Naive thymus-derived CD4-positive, alpha-beta T cell (primary cell): ENCODE data around the gene FUCA2. TPM values are rescaled to one million over a fixed set of nuclear protein-coding genes. Genes with fewer than 3 reads are reported as not detected.

ENCODE experiments used
- ATAC-seq: fragments of 150-1000 bp; cut with Tn5 transposase; 2 replicates; pipeline ENCODE4 v1.10.0; 2021; ENCODE audit warnings: mild to moderate bottlenecking, moderate library complexity
- CTCF ChIA-PET: fragments of 350-600 bp; sonication (Branson Sonifier 250); formaldehyde crosslinking; loops from one replicate; lab custom pipeline; 2021; ENCODE audit warnings: antibody characterized with exemption; lab: Charles Lee
- POLR2A ChIA-PET: fragments of 350-600 bp; sonication (Branson Sonifier 250); formaldehyde crosslinking; loops from one replicate; lab custom pipeline; 2021; ENCODE audit warnings: antibody characterized with exemption, inconsistent platforms; lab: Charles Lee
- DNase-seq, 9 donors: peaks; one replicate each; pipeline versions ENCODE4 v3.0.0 to v3.0.0-alpha.2; 2020 to 2022; ENCODE audit warnings: mixed read lengths in 1 of 9
- H3K27ac ChIP-seq: one replicate; pipeline ENCODE4 v1.7.0; 2013; ENCODE audit warnings: mild to moderate bottlenecking, low read depth, low read length, moderate library complexity
- H3K27me3 ChIP-seq, 2 donors: one replicate each; pipeline ENCODE4 v1.7.0; 2013; ENCODE audit warnings: low read length in 2 of 2, mild to moderate bottlenecking in 2 of 2, moderate library complexity in 2 of 2; ENCODE audit not compliant: control insufficient read depth in 2 of 2, insufficient read depth in 2 of 2
- H3K36me3 ChIP-seq, 3 experiments: 1 replicate in 2 of 3; 2 replicates in 1 of 3; pipeline ENCODE4 v1.7.0; 2013; ENCODE audit warnings: low read length in 3 of 3, mild to moderate bottlenecking in 3 of 3, moderate library complexity in 1 of 3; ENCODE audit not compliant: insufficient read depth in 3 of 3, control insufficient read depth in 2 of 3
- H3K4me1 ChIP-seq, 2 donors: one replicate each; pipeline ENCODE4 v1.7.0; 2013; ENCODE audit warnings: low read length in 2 of 2, mild to moderate bottlenecking in 2 of 2, moderate library complexity in 1 of 2; ENCODE audit not compliant: control insufficient read depth in 2 of 2, insufficient read depth in 2 of 2
- H3K4me3 ChIP-seq: 2 replicates; pipeline ENCODE4 v1.7.0; 2013; ENCODE audit warnings: mild to moderate bottlenecking, low read length
- H3K9me3 ChIP-seq, 3 experiments: 1 replicate in 2 of 3; 2 replicates in 1 of 3; pipeline ENCODE4 v1.7.0; 2013; ENCODE audit warnings: low read length in 3 of 3; ENCODE audit not compliant: control insufficient read depth in 2 of 3
- H3K27ac Mint-ChIP-seq, 9 donors: one replicate each; pipeline ENCODE4 v1.8.0; 2020 to 2022; ENCODE audit warnings: mixed read lengths in 9 of 9, mild to moderate bottlenecking in 8 of 9, moderate library complexity in 5 of 9, inconsistent platforms in 2 of 9
- H3K27me3 Mint-ChIP-seq, 5 donors: one replicate each; pipeline ENCODE4 v1.8.0; 2021 to 2022; ENCODE audit warnings: mixed read lengths in 5 of 5, mild to moderate bottlenecking in 1 of 5
- H3K36me3 Mint-ChIP-seq, 5 donors: one replicate each; pipeline ENCODE4 v1.8.0; 2020 to 2022; ENCODE audit warnings: mixed read lengths in 5 of 5, mild to moderate bottlenecking in 3 of 5, inconsistent platforms in 1 of 5
- H3K4me1 Mint-ChIP-seq, 7 donors: one replicate each; pipeline ENCODE4 v1.8.0; 2020 to 2022; ENCODE audit warnings: mixed read lengths in 7 of 7, mild to moderate bottlenecking in 3 of 7, inconsistent platforms in 1 of 7
- H3K4me3 Mint-ChIP-seq, 10 donors: one replicate each; pipeline ENCODE4 v1.8.0; 2020 to 2022; ENCODE audit warnings: mild to moderate bottlenecking in 10 of 10, mixed read lengths in 10 of 10, moderate library complexity in 6 of 10, inconsistent platforms in 2 of 10
- H3K9me3 Mint-ChIP-seq, 11 donors: one replicate each; pipeline ENCODE4 v1.8.0; 2020 to 2022; ENCODE audit warnings: mixed read lengths in 11 of 11, mild to moderate bottlenecking in 4 of 11, inconsistent platforms in 1 of 11, moderate library complexity in 1 of 11
- intact Hi-C, 2 donors: fragments of 100-400 bp; cut with micrococcal nuclease; formaldehyde crosslinking; loops; one replicate each; pipeline ENCODE4 v1.15.1; 2023
- polyA plus RNA-seq, 2 donors: library from polyadenylated mRNA; unstranded; fragments of 300-500 nt; fragmentation: Illumina TruSeq; gene quantifications; one replicate each; pipeline ENCODE4 v1.2.3, GENCODE V29; 2021
- total RNA-seq, 6 experiments: library from RNA in 5 of 6; stranded (reverse) in 5 of 6; gene quantifications; 1 replicate in 5 of 6; 2 replicates in 1 of 6; pipeline ENCODE4 v1.2.3 and lab custom pipeline; 2021 to 2026

The FUCA2 gene
- total and polyA plus RNA-seq, 7 experiments from 2014 or later = 4.4 to 14.9 (median 5.6) TPM

GRCh38 chr6:143531720-143532499 lies 20.4 kb upstream of the FUCA2 start:
- no peaks in the 10 kb centered on the region for H3K9me3 ChIP-seq
- no peak overlapping the region for H3K27ac Mint-ChIP-seq
- H3K9me3 Mint-ChIP-seq = peaks cover 0 to 1% (median 0%) of the 10 kb centered on the region in 11 donors
- no peak overlapping the region for H3K4me3 Mint-ChIP-seq
- no peak overlapping the region for H3K4me3 ChIP-seq
- peaks cover 0 to 2% (median 0%) of the 10 kb centered on the region in 5 donors for H3K36me3 Mint-ChIP-seq
- no peaks in the 10 kb centered on the region for H3K27me3 ChIP-seq
- H3K4me1 ChIP-seq = peaks cover 15 to 19% of the 10 kb centered on the region in 2 donors
- no peak for ATAC-seq
- H3K36me3 ChIP-seq = no peaks in the 10 kb centered on the region
- H3K27ac ChIP-seq = no peak overlapping the region
- peaks cover 13 to 26% (median 21%) of the 10 kb centered on the region in 7 donors for H3K4me1 Mint-ChIP-seq
- ChIA-PET CTCF (no interaction called here), POLR2A (interaction anchor here (2.2 kb wide), 1 partner anchor 10 kb away, joined by 6 read pairs; no protein-coding TSS in a partner anchor)
- no peak for DNase-seq
- no peaks in the 10 kb centered on the region for H3K27me3 Mint-ChIP-seq
- intact Hi-C loops = loop anchor here in 1 of 2 donors (10.0 kb wide), 1 partner anchor 587 kb away; the partner anchor contains the start of gene HIVEP2

GRCh38 chr6:143529095-143529494 lies 17.6 kb upstream of the FUCA2 start:
- no peaks in the 10 kb centered on the region for H3K9me3 ChIP-seq
- CTCF ChIA-PET = interaction anchor here (0.6 to 1.4 kb wide), 3 partner anchors 10 to 23 kb away, joined by 3 to 5 read pairs (median 3); partner anchors contain the start of gene FUCA2
- peak overlapping the region; percentile 44 to 95 (median 92) for H3K27ac Mint-ChIP-seq
- peaks cover 0 to 1% (median 0%) of the 10 kb centered on the region in 11 donors for H3K9me3 Mint-ChIP-seq
- peaks cover 13 to 19% (median 15%) of the 10 kb centered on the region in 7 donors for H3K4me1 Mint-ChIP-seq
- H3K27me3 ChIP-seq = no peaks in the 10 kb centered on the region
- POLR2A ChIA-PET = interaction anchor here (1.1 kb wide), 1 partner anchor 18 kb away, joined by 3 read pairs; the partner anchor contains the start of gene FUCA2
- no peaks in the 10 kb centered on the region for H3K27me3 Mint-ChIP-seq
- H3K27ac ChIP-seq = no peak overlapping the region
- peak; percentile 47 for ATAC-seq
- intact Hi-C loops = loop anchor here (2.0 kb wide), 3 partner anchors 16 to 46 kb away; no protein-coding TSS in a partner anchor
- peak overlapping the region in 1 of 10 donors; percentile 16 for H3K4me3 Mint-ChIP-seq
- H3K36me3 ChIP-seq = no peaks in the 10 kb centered on the region
- H3K4me3 ChIP-seq = no peak overlapping the region
- peaks cover 0 to 18% (median 0%) of the 10 kb centered on the region in 5 donors for H3K36me3 Mint-ChIP-seq
- peaks cover 14 to 15% of the 10 kb centered on the region in 2 donors for H3K4me1 ChIP-seq
- no peak for DNase-seq

- peak overlapping the region; percentile 50 for H3K27ac ChIP-seq
- H3K27me3 Mint-ChIP-seq = no peaks in the 10 kb centered on the region
- ChIA-PET CTCF (interaction anchor here (1.4 kb wide), 1 partner anchor 17 kb away, joined by 3 read pairs; the partner anchor contains the start of gene FUCA2), POLR2A (no interaction called here)
- ATAC-seq (peak; percentile 54), DNase-seq (peak in 3 of 9 donors; percentile 21 to 37 (median 27))
- H3K27me3 ChIP-seq = no peaks in the 10 kb centered on the region
- H3K4me1 Mint-ChIP-seq = peaks cover 13 to 19% (median 15%) of the 10 kb centered on the region in 7 donors
- no peaks in the 10 kb centered on the region for H3K36me3 ChIP-seq
- H3K9me3 Mint-ChIP-seq = peaks cover 0 to 6% (median 0%) of the 10 kb centered on the region in 11 donors
- H3K9me3 ChIP-seq = no peaks in the 10 kb centered on the region
- H3K36me3 Mint-ChIP-seq = peaks cover 0 to 25% (median 7%) of the 10 kb centered on the region in 5 donors
- H3K4me3 ChIP-seq = no peak overlapping the region
- peak overlapping the region; percentile 85 to 95 (median 93) for H3K27ac Mint-ChIP-seq
- peak overlapping the region in 9 of 10 donors; percentile 16 to 76 (median 55) for H3K4me3 Mint-ChIP-seq
- intact Hi-C loops = loop anchor here (1.0 to 2.0 kb wide), 5 partner anchors 8 to 485 kb away; no protein-coding TSS in a partner anchor
- peaks cover 14 to 15% of the 10 kb centered on the region in 2 donors for H3K4me1 ChIP-seq
These were observed 16.8 kb upstream of the FUCA2 start for GRCh38 chr6:143528164-143528811.

GRCh38 chr6:143527677-143528076 lies 16.2 kb upstream of the FUCA2 start:
- Mint-ChIP-seq H3K27me3 (no peaks in the 10 kb centered on the region), H3K36me3 (peaks cover 0 to 27% (median 7%) of the 10 kb centered on the region in 5 donors), H3K27ac (peak overlapping the region in 7 of 9 donors; percentile 7 to 95 (median 91)), H3K9me3 (peaks cover 0 to 6% (median 0%) of the 10 kb centered on the region in 11 donors), H3K4me1 (peaks cover 13 to 19% (median 15%) of the 10 kb centered on the region in 7 donors), H3K4me3 (no peak overlapping the region)
- no peak for DNase-seq
- ChIA-PET CTCF (no interaction called here), POLR2A (interaction anchor here (0.6 kb wide), 1 partner anchor 74 kb away, joined by 3 read pairs; no protein-coding TSS in a partner anchor)
- ATAC-seq = no peak
- intact Hi-C loops = loop anchor here (1.0 to 2.0 kb wide), 5 partner anchors 9 to 486 kb away; no protein-coding TSS in a partner anchor
- Histone ChIP-seq H3K27ac (no peak overlapping the region), H3K4me1 (peaks cover 14 to 15% of the 10 kb centered on the region in 2 donors), H3K27me3 (no peaks in the 10 kb centered on the region), H3K36me3 (no peaks in the 10 kb centered on the region), H3K9me3 (no peaks in the 10 kb centered on the region), H3K4me3 (no peak overlapping the region)

GRCh38 chr6:143525356-143525755 lies 13.8 kb upstream of the FUCA2 start:
- H3K4me3 Mint-ChIP-seq = no peak overlapping the region
- DNase-seq (no peak), ATAC-seq (no peak)
- no peak overlapping the region for H3K4me3 ChIP-seq
- POLR2A ChIA-PET = interaction anchor here (1.4 kb wide), 1 partner anchor 14 kb away, joined by 4 read pairs; no protein-coding TSS in a partner anchor
- H3K27me3 ChIP-seq = no peaks in the 10 kb centered on the region
- no peaks in the 10 kb centered on the region for H3K36me3 ChIP-seq
- H3K4me1 Mint-ChIP-seq = peaks cover 14 to 24% (median 19%) of the 10 kb centered on the region in 7 donors
- H3K9me3 ChIP-seq = no peaks in the 10 kb centered on the region
- CTCF ChIA-PET = interaction anchor here (1.2 kb wide), 1 partner anchor 12 kb away, joined by 3 read pairs; no protein-coding TSS in a partner anchor
- H3K4me1 ChIP-seq = peaks cover 8 to 15% of the 10 kb centered on the region in 2 donors
- no peak overlapping the region for H3K27ac ChIP-seq
- peaks cover 0 to 6% (median 0%) of the 10 kb centered on the region in 11 donors for H3K9me3 Mint-ChIP-seq
- peaks cover 0 to 36% (median 7%) of the 10 kb centered on the region in 5 donors for H3K36me3 Mint-ChIP-seq
- intact Hi-C loops = no loop called here
- H3K27me3 Mint-ChIP-seq = no peaks in the 10 kb centered on the region
- H3K27ac Mint-ChIP-seq = no peak overlapping the region

- no peak overlapping the region for H3K27ac ChIP-seq
- peaks cover 0 to 6% (median 0%) of the 10 kb centered on the region in 11 donors for H3K9me3 Mint-ChIP-seq
- ChIA-PET CTCF (no interaction called here), POLR2A (interaction anchor here (1.4 kb wide), 1 partner anchor 9 kb away, joined by 3 read pairs; no protein-coding TSS in a partner anchor)
- H3K4me3 ChIP-seq = no peak overlapping the region
- no peaks in the 10 kb centered on the region for H3K4me1 ChIP-seq
- ATAC-seq (no peak), DNase-seq (no peak)
- peaks cover 0 to 14% (median 4%) of the 10 kb centered on the region in 7 donors for H3K4me1 Mint-ChIP-seq
- H3K4me3 Mint-ChIP-seq = no peak overlapping the region
- no peaks in the 10 kb centered on the region for H3K27me3 Mint-ChIP-seq
- H3K36me3 ChIP-seq = no peaks in the 10 kb centered on the region
- intact Hi-C loops = no loop called here
- no peaks in the 10 kb centered on the region for H3K27me3 ChIP-seq
- H3K36me3 Mint-ChIP-seq = peaks cover 5 to 38% (median 12%) of the 10 kb centered on the region in 5 donors
- peak overlapping the region in 1 of 9 donors; percentile 8 for H3K27ac Mint-ChIP-seq
- H3K9me3 ChIP-seq = no peaks in the 10 kb centered on the region
These were observed 10.6 kb upstream of the FUCA2 start for GRCh38 chr6:143522039-143522600.
